SK-N-SH (cell line): ENCODE data around the gene ARV1. TPM values are rescaled to one million over a fixed set of nuclear protein-coding genes. Genes with fewer than 3 reads are reported as not detected.

Experiments used
- CTCF ChIA-PET: fragments of 300-600, 350-600 bp; formaldehyde crosslinking; extraction: SDS; loops from one replicate; lab custom pipeline; 2021; lab: Yijun Ruan, JAX
- POLR2A ChIA-PET: fragments of 350-600 bp; sonication (Branson Sonifier 250); formaldehyde crosslinking; extraction: SDS; loops from one replicate; lab custom pipeline; 2020; ENCODE audit warnings: antibody characterized with exemption, inconsistent platforms; lab: Yijun Ruan, JAX
- DNase-seq: peaks from one replicate; pipeline ENCODE4 v3.0.0; 2012
- H2AFZ ChIP-seq: fragments of 200-600 bp; sonication (generic); 2 replicates; pipeline ENCODE4 v1.8.1; 2016; ENCODE audit warnings: antibody characterized with exemption, mild to moderate bottlenecking, low read depth
- H3F3A ChIP-seq: fragments of 200-600 bp; sonication (generic); replicated peaks from 2 replicates; pipeline ENCODE3; 2016; ENCODE audit warnings: antibody characterized with exemption, mild to moderate bottlenecking; ENCODE audit not compliant: insufficient read depth
- H3K27ac ChIP-seq, 2 experiments: fragments of 200-500 bp in 1 of 2; fragments of 200-600 bp in 1 of 2; sonication (Bioruptor generic) in 1 of 2; sonication (generic), shearing (Covaris generic) in 1 of 2; 2 replicates each; pipeline versions ENCODE4 v1.5.1 to v1.6.1; 2014 to 2016; ENCODE audit warnings: low read depth in 2 of 2, inconsistent platforms in 1 of 2, low read length in 1 of 2, mild to moderate bottlenecking in 1 of 2, mixed read lengths in 1 of 2
- H3K27me3 ChIP-seq: fragments of 200-600 bp; sonication (generic), shearing (Covaris generic); 2 replicates; pipeline ENCODE4 v1.6.1; 2016; ENCODE audit warnings: mixed run types; ENCODE audit not compliant: insufficient read depth
- H3K36me3 ChIP-seq, 2 experiments: fragments of 200-500 bp in 1 of 2; fragments of 200-600 bp in 1 of 2; sonication (Bioruptor generic) in 1 of 2; sonication (generic) in 1 of 2; replicated peaks in 1 of 2; 2 replicates each; pipeline versions ENCODE3 to v1.5.1; 2014 to 2016; ENCODE audit warnings: low read length in 1 of 2, mild to moderate bottlenecking in 1 of 2; ENCODE audit not compliant: insufficient read depth in 2 of 2, control insufficient read depth in 1 of 2
- H3K4me1 ChIP-seq, 2 experiments: fragments of 200-500 bp in 1 of 2; fragments of 200-600 bp in 1 of 2; sonication (Bioruptor generic) in 1 of 2; sonication (generic), shearing (Covaris generic) in 1 of 2; 2 replicates each; pipeline versions ENCODE4 v1.5.1 to v1.6.1; 2014 to 2016; ENCODE audit warnings: low read depth in 1 of 2, low read length in 1 of 2, mixed run types in 1 of 2; ENCODE audit not compliant: insufficient read depth in 2 of 2, control insufficient read depth in 1 of 2
- H3K4me2 ChIP-seq: fragments of 200-600 bp; sonication (generic), shearing (Covaris generic); 2 replicates; pipeline ENCODE4 v1.6.1; 2017; ENCODE audit warnings: mixed run types
- H3K4me3 ChIP-seq, 2 experiments: fragments of 200-500 bp in 1 of 2; fragments of 200-600 bp in 1 of 2; sonication (Bioruptor generic) in 1 of 2; sonication (generic), shearing (Covaris generic) in 1 of 2; 2 replicates each; pipeline versions ENCODE4 v1.5.1 to v1.8.1; 2014 to 2016; ENCODE audit warnings: low read depth in 2 of 2, inconsistent platforms in 1 of 2, low read length in 1 of 2, mild to moderate bottlenecking in 1 of 2, mixed read lengths in 1 of 2, moderate library complexity in 1 of 2
- H3K79me2 ChIP-seq: fragments of 200-600 bp; sonication (generic); 2 replicates; pipeline ENCODE4 v1.8.1; 2017; ENCODE audit warnings: mild to moderate bottlenecking; ENCODE audit not compliant: insufficient read depth
- H3K9ac ChIP-seq: fragments of 200-600 bp; sonication (generic); 2 replicates; pipeline ENCODE4 v1.6.1; 2017; ENCODE audit warnings: mixed run types
- H3K9me2 ChIP-seq: fragments of 200-600 bp; sonication (generic); 2 replicates; pipeline ENCODE4 v1.6.1; 2017; ENCODE audit warnings: mixed run types
- H3K9me3 ChIP-seq: fragments of 200-600 bp; sonication (generic); 2 replicates; pipeline ENCODE4 v1.6.1; 2017; ENCODE audit warnings: mixed run types, mild to moderate bottlenecking, moderate library complexity
- H4K20me1 ChIP-seq: fragments of 200-600 bp; sonication (generic); 2 replicates; pipeline ENCODE4 v1.6.1; 2017; ENCODE audit warnings: mild to moderate bottlenecking, mixed run types; ENCODE audit not compliant: insufficient read depth
- EZH2phosphoT487 ChIP-seq: fragments of 200-600 bp; sonication (generic); IDR thresholded peaks from 2 replicates; pipeline ENCODE4 v1.6.1; 2017; ENCODE audit warnings: low read depth, mixed run types, mild to moderate bottlenecking, antibody characterized with exemption, moderate library complexity, borderline replicate concordance
- FOSL2 ChIP-seq: IDR thresholded peaks from 2 replicates; pipeline ENCODE4 v1.4.0; 2012; ENCODE audit warnings: low read depth, mild to moderate bottlenecking, moderate library complexity, borderline replicate concordance
- FOXJ3 ChIP-seq: sonication (generic); formaldehyde crosslinking; IDR thresholded peaks from 2 replicates; pipeline ENCODE4 v1.5.1; 2020; ENCODE audit warnings: mild to moderate bottlenecking, missing genetic modification reagents
- FOXM1 ChIP-seq: IDR thresholded peaks from 2 replicates; pipeline ENCODE4 v1.4.0; 2012; ENCODE audit warnings: low read depth, mild to moderate bottlenecking
- JUND ChIP-seq: IDR thresholded peaks from 2 replicates; pipeline ENCODE4 v1.4.0; 2012
- MEF2A ChIP-seq: IDR thresholded peaks from 2 replicates; pipeline ENCODE4 v1.4.0; 2012; ENCODE audit warnings: low read depth, borderline replicate concordance
- NFIC ChIP-seq: IDR thresholded peaks from 2 replicates; pipeline ENCODE4 v1.4.0; 2012; ENCODE audit warnings: borderline replicate concordance
- RCOR1 ChIP-seq: fragments of 150-350 bp; IDR thresholded peaks from 2 replicates; pipeline ENCODE4 v1.6.1; 2017; ENCODE audit warnings: antibody characterized with exemption, low read length
- RFX5 ChIP-seq: IDR thresholded peaks from 2 replicates; pipeline ENCODE4 v1.6.1; 2012; ENCODE audit warnings: mild to moderate bottlenecking, improper control_type of control experiment, low read length
- RXRA ChIP-seq: IDR thresholded peaks from 2 replicates; pipeline ENCODE4 v1.4.0; 2012; ENCODE audit warnings: low read depth, mild to moderate bottlenecking, borderline replicate concordance
- SMC3 ChIP-seq: IDR thresholded peaks from 2 replicates; pipeline ENCODE4 v1.6.1; 2012; ENCODE audit warnings: low read depth, low read length, improper control_type of control experiment
- TAF1 ChIP-seq: IDR thresholded peaks from 2 replicates; pipeline ENCODE4 v1.6.1; 2012; ENCODE audit warnings: low read depth, mild to moderate bottlenecking, low read length, moderate library complexity, borderline replicate concordance
- YY1 ChIP-seq: IDR thresholded peaks from 2 replicates; pipeline ENCODE4 v1.4.0; 2012; ENCODE audit warnings: low read depth, mild to moderate bottlenecking
- WGBS: methylation state at CpG from one replicate; pipeline ENCODE4 v1.1.6; 2017; ENCODE audit warnings: low lambda C conversion rate; 5-methylcytosine and 5-hydroxymethylcytosine counted together
- polyA plus RNA-seq, 3 experiments: library from polyadenylated mRNA; depleted of rRNA; stranded (reverse); fragments of >200 nt; gene quantifications; 2 replicates each; pipeline ENCODE4 v1.2.3, GENCODE V29; 2012
- TF ChIP-seq, protein P1 (sequence below): IDR thresholded peaks from 2 replicates; pipeline ENCODE4; 2012
- TF ChIP-seq, protein P2 (sequence below): fragments of 150-350 bp; IDR thresholded peaks from 2 replicates; pipeline ENCODE4 v1.6.1; 2016; ENCODE audit warnings: mild to moderate bottlenecking, low read depth, low read length
- TF ChIP-seq, protein P3 (sequence below): IDR thresholded peaks from 2 replicates; pipeline ENCODE4 v1.4.0; 2012; ENCODE audit warnings: low read depth, borderline replicate concordance
- TF ChIP-seq, protein P4 (sequence below): IDR thresholded peaks from 2 replicates; pipeline ENCODE4 v1.4.0; 2012; ENCODE audit warnings: low read depth
- TF ChIP-seq, protein P5 (sequence below): fragments of 150-350 bp; IDR thresholded peaks from 2 replicates; pipeline ENCODE4 v1.6.1; 2017; ENCODE audit warnings: antibody characterized with exemption, low read length, low read depth, borderline replicate concordance

Gene ARV1
- polyA plus RNA-seq, 1 of the 3 experiments (the other 2 are of a cell fraction): 26.7 TPM

DNA sequence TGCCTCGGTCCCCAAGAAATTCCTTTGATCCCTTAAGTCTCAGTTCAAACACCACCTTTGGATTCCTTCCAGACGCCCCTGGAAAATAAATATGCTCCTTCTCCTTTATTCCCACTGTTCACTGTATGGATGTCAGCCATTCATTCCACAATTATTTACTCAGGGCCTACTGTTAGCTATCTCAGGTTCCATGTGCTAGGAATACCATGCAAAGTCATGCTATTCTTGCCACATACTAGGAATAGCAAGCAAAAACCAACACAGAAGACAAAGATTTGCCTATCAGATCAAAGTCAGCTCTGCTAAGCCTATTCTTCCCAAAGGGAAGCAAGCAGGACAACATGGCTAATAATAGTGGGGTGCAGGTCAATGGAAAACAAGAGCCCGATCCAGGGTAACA lies 30.0 kb upstream of the ARV1 start:
- DNase-seq: no peak
- peaks cover 4 to 33% of the 10 kb centered on the region in 2 experiments for H3K36me3 ChIP-seq
- no peaks in the 10 kb centered on the region for H3K9me3 ChIP-seq
- H3K27me3 ChIP-seq: no peaks in the 10 kb centered on the region
- H3K9ac ChIP-seq: no peak overlapping the region
- H3F3A ChIP-seq: no peaks in the 10 kb centered on the region
- no peak overlapping the region for H3K4me3 ChIP-seq
- 86% methylated on average over 3 of the region's 3 CpGs for WGBS
- H3K4me2 ChIP-seq: no peak overlapping the region
- ChIA-PET CTCF (interaction anchor here (0.7 to 1.2 kb wide), 2 partner anchors 22 to 102 kb away, joined by 3 to 4 read pairs; no protein-coding TSS in a partner anchor), POLR2A (no interaction called here)
- no peak overlapping the region for H2AFZ ChIP-seq
- TF ChIP-seq SMC3 (no peak), FOSL2 (no peak)
- TF ChIP-seq, protein P1, sequence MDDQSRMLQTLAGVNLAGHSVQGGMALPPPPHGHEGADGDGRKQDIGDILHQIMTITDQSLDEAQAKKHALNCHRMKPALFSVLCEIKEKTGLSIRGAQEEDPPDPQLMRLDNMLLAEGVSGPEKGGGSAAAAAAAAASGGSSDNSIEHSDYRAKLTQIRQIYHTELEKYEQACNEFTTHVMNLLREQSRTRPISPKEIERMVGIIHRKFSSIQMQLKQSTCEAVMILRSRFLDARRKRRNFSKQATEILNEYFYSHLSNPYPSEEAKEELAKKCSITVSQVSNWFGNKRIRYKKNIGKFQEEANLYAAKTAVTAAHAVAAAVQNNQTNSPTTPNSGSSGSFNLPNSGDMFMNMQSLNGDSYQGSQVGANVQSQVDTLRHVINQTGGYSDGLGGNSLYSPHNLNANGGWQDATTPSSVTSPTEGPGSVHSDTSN: no peak
- no peak overlapping the region for H3K27ac ChIP-seq
- no peaks in the 10 kb centered on the region for H3K79me2 ChIP-seq
- no peaks in the 10 kb centered on the region for H4K20me1 ChIP-seq
- no peaks in the 10 kb centered on the region for H3K4me1 ChIP-seq
- no peaks in the 10 kb centered on the region for H3K9me2 ChIP-seq

DNA sequence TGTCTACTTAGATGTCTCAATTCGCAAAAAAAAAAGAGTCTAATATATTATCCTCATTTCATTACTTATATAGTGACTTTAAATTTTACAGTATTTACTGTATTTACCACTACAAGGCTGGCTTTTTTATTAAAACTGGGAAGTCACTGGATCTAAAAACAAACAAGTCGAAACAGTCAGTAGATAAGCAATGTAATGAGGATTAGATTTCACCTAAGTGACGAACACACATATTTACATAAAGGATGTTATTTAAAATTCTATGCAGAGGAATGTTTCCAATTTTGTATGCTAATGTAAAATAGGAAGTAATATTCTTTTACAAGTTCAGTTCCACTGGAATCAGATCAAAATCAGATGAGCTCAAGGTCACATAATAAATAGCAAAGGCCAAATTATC lies 28.5 kb upstream of the ARV1 start:
- no peaks in the 10 kb centered on the region for H3K4me1 ChIP-seq
- H3K4me3 ChIP-seq: no peak overlapping the region
- H3F3A ChIP-seq: no peaks in the 10 kb centered on the region
- POLR2A ChIA-PET: no interaction called here
- H3K4me2 ChIP-seq: no peak overlapping the region
- H2AFZ ChIP-seq: no peak overlapping the region
- H3K9me2 ChIP-seq: no peaks in the 10 kb centered on the region
- TF ChIP-seq MEF2A (no peak), TAF1 (no peak), JUND (no peak), RXRA (no peak), RCOR1 (no peak), RFX5 (no peak), NFIC (no peak), EZH2phosphoT487 (no peak), FOXM1 (no peak), SMC3 (no peak), FOSL2 (no peak), FOXJ3 (CRISPR knock-in tag) (no peak), YY1 (no peak)
- TF ChIP-seq, protein P2, sequence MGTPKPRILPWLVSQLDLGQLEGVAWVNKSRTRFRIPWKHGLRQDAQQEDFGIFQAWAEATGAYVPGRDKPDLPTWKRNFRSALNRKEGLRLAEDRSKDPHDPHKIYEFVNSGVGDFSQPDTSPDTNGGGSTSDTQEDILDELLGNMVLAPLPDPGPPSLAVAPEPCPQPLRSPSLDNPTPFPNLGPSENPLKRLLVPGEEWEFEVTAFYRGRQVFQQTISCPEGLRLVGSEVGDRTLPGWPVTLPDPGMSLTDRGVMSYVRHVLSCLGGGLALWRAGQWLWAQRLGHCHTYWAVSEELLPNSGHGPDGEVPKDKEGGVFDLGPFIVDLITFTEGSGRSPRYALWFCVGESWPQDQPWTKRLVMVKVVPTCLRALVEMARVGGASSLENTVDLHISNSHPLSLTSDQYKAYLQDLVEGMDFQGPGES: no peak
- TF ChIP-seq, protein P3, sequence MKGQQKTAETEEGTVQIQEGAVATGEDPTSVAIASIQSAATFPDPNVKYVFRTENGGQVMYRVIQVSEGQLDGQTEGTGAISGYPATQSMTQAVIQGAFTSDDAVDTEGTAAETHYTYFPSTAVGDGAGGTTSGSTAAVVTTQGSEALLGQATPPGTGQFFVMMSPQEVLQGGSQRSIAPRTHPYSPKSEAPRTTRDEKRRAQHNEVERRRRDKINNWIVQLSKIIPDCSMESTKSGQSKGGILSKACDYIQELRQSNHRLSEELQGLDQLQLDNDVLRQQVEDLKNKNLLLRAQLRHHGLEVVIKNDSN: no peak
- TF ChIP-seq, protein P4, sequence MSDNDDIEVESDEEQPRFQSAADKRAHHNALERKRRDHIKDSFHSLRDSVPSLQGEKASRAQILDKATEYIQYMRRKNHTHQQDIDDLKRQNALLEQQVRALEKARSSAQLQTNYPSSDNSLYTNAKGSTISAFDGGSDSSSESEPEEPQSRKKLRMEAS: no peak
- TF ChIP-seq, protein P5, sequence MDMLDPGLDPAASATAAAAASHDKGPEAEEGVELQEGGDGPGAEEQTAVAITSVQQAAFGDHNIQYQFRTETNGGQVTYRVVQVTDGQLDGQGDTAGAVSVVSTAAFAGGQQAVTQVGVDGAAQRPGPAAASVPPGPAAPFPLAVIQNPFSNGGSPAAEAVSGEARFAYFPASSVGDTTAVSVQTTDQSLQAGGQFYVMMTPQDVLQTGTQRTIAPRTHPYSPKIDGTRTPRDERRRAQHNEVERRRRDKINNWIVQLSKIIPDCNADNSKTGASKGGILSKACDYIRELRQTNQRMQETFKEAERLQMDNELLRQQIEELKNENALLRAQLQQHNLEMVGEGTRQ: no peak
- TF ChIP-seq, all 33 proteins: peak for 0
- no peaks in the 10 kb centered on the region for H4K20me1 ChIP-seq
- H3K36me3 ChIP-seq: peaks cover 4 to 37% of the 10 kb centered on the region in 2 experiments
- no peaks in the 10 kb centered on the region for H3K9me3 ChIP-seq
- H3K9ac ChIP-seq: no peak overlapping the region
- H3K79me2 ChIP-seq: no peaks in the 10 kb centered on the region
- CTCF ChIA-PET: interaction anchor here (1.0 kb wide), 1 partner anchor 9 kb away, joined by 3 read pairs; no protein-coding TSS in a partner anchor
- H3K27me3 ChIP-seq: no peaks in the 10 kb centered on the region
- no peak overlapping the region for H3K27ac ChIP-seq
- WGBS: 64% methylated on average over 3 of the region's 3 CpGs
- DNase-seq: no peak
